SK-N-SH treated with all-trans-retinoic acid at 6 μM for 48 hours (cell line): Measurements from ENCODE around the gene IL20.
A peak's percentile ranks its signal among the peaks of the same experiment; 100 is the strongest.

ENCODE experiments used
- ATAC-seq: fragments of 200-7000 bp; cut with Tn5 transposase; 3 replicates; pipeline ENCODE4 v1.9.1; 2020; ENCODE audit warnings: mild to moderate bottlenecking, moderate library complexity
- ARNTL ChIP-seq: fragments of 450-650 bp; formaldehyde crosslinking; IDR thresholded peaks from 2 replicates; pipeline ENCODE4 v1.5.0; 2020; ENCODE audit warnings: low read depth, mild to moderate bottlenecking, moderate library complexity, borderline replicate concordance
- BACH2 ChIP-seq: fragments of 250-450 bp; sonication (Bioruptor Pico); IDR thresholded peaks from 2 replicates; pipeline ENCODE4 v1.9.0; 2021; ENCODE audit warnings: mild to moderate bottlenecking, borderline replicate concordance
- CSDC2 ChIP-seq: fragments of 250-450 bp; sonication (Bioruptor Pico); IDR thresholded peaks from 2 replicates; pipeline ENCODE4 v1.5.0; 2020; ENCODE audit warnings: mild to moderate bottlenecking, moderate library complexity
- CSRNP3 ChIP-seq: fragments of 250-450 bp; sonication (Bioruptor Pico); IDR thresholded peaks from 2 replicates; pipeline ENCODE4 v1.5.1; 2021; ENCODE audit warnings: mild to moderate bottlenecking, moderate library complexity
- ESRRG ChIP-seq: fragments of 250-450 bp; sonication (Bioruptor Pico); IDR thresholded peaks from 2 replicates; pipeline ENCODE4 v1.6.1; 2021; ENCODE audit warnings: mild to moderate bottlenecking
- GLIS3 ChIP-seq: fragments of 250-450 bp; sonication (Bioruptor Pico); IDR thresholded peaks from 2 replicates; pipeline ENCODE4 v1.5.0; 2020; ENCODE audit warnings: mild to moderate bottlenecking, moderate library complexity
- OSR1 ChIP-seq: fragments of 250-450 bp; sonication (Bioruptor Pico); IDR thresholded peaks from 2 replicates; pipeline ENCODE4 v1.8.0; 2022; ENCODE audit warnings: moderate library complexity, mild to moderate bottlenecking, inconsistent platforms
- PATZ1 ChIP-seq: fragments of 250-450 bp; sonication (Bioruptor Pico); IDR thresholded peaks from 2 replicates; pipeline ENCODE4 v1.8.0; 2020; ENCODE audit warnings: mild to moderate bottlenecking, moderate library complexity, borderline replicate concordance
- POU6F1 ChIP-seq: fragments of 250-450 bp; sonication (Bioruptor Pico); IDR thresholded peaks from 2 replicates; pipeline ENCODE4 v1.8.0; 2021; ENCODE audit warnings: low read depth, mild to moderate bottlenecking, moderate library complexity, borderline replicate concordance
- PPARA ChIP-seq: fragments of 250-450 bp; sonication (Bioruptor Pico); IDR thresholded peaks from 2 replicates; pipeline ENCODE4 v1.5.0; 2020; ENCODE audit warnings: mild to moderate bottlenecking, borderline replicate concordance
- SNAI2 ChIP-seq: fragments of 250-450 bp; sonication (Bioruptor Pico); IDR thresholded peaks from 2 replicates; pipeline ENCODE4 v1.5.0; 2020; ENCODE audit warnings: mild to moderate bottlenecking, moderate library complexity
- TCF4 ChIP-seq: fragments of 250-450 bp; sonication (Bioruptor Pico); IDR thresholded peaks from 2 replicates; pipeline ENCODE4 v1.8.0; 2021; ENCODE audit warnings: mild to moderate bottlenecking, moderate library complexity, borderline replicate concordance
- ZC3H10 ChIP-seq: fragments of 250-450 bp; sonication (Bioruptor Pico); IDR thresholded peaks from 2 replicates; pipeline ENCODE4 v1.5.1; 2021; ENCODE audit warnings: mild to moderate bottlenecking, moderate library complexity
- ZFP3 ChIP-seq: fragments of 250-450 bp; sonication (Bioruptor Pico); IDR thresholded peaks from 2 replicates; pipeline ENCODE4 v1.5.0; 2020; ENCODE audit warnings: mild to moderate bottlenecking, moderate library complexity
- ZFP30 ChIP-seq: fragments of 450-650 bp; formaldehyde crosslinking; IDR thresholded peaks from 2 replicates; pipeline ENCODE4 v1.5.0; 2022; ENCODE audit warnings: mild to moderate bottlenecking, moderate library complexity
- ZNF565 ChIP-seq: fragments of 450-650 bp; formaldehyde crosslinking; conservative IDR thresholded peaks from 2 replicates; pipeline ENCODE4 v1.5.0; 2020; ENCODE audit warnings: low read depth, mild to moderate bottlenecking, moderate library complexity
- ZNF70 ChIP-seq: fragments of 450-650 bp; formaldehyde crosslinking; IDR thresholded peaks from 2 replicates; pipeline ENCODE4 v1.5.0; 2020; ENCODE audit warnings: mild to moderate bottlenecking, moderate library complexity
- ZNF8 ChIP-seq: fragments of 450-650 bp; formaldehyde crosslinking; IDR thresholded peaks from 2 replicates; pipeline ENCODE4 v1.5.0; 2020; ENCODE audit warnings: mild to moderate bottlenecking, moderate library complexity
- TF ChIP-seq, protein P1 (sequence below): fragments of 250-450 bp; sonication (Bioruptor Pico); IDR thresholded peaks from 2 replicates; pipeline ENCODE4 v1.5.0; 2020; ENCODE audit warnings: mild to moderate bottlenecking, moderate library complexity
- TF ChIP-seq, protein P2 (sequence below): fragments of 250-450 bp; sonication (Bioruptor Pico); IDR thresholded peaks from 2 replicates; pipeline ENCODE4 v1.5.1; 2020; ENCODE audit warnings: low read depth, mild to moderate bottlenecking, moderate library complexity

The IL20 gene

DNA sequence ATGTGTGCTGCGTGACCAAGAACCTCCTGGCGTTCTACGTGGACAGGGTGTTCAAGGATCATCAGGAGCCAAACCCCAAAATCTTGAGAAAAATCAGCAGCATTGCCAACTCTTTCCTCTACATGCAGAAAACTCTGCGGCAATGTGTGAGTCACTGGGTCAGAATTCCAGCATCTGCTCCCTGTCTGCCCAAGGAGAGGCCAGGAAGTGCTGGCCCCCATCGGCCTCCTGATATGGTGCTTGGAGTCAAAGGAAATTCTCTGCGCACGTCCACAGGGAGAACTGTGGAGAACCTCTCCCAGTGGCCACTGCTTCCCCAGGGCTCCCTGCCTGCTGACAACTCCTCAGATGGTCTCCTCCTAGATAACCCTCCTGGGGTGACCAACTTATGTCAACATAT is 25.6 kb upstream of the IL20 start:
- TF ChIP-seq GLIS3 (CRISPR knock-in tag), result no peak
- TF ChIP-seq BACH2 (CRISPR knock-in tag), result no peak
- no peak for TF ChIP-seq CSDC2 (CRISPR knock-in tag)
- TF ChIP-seq ZFP30 (CRISPR knock-in tag), result no peak
- TF ChIP-seq, all 23 proteins: peak for 0
- ATAC-seq, result peak; percentile 93

- TF ChIP-seq, protein P1, sequence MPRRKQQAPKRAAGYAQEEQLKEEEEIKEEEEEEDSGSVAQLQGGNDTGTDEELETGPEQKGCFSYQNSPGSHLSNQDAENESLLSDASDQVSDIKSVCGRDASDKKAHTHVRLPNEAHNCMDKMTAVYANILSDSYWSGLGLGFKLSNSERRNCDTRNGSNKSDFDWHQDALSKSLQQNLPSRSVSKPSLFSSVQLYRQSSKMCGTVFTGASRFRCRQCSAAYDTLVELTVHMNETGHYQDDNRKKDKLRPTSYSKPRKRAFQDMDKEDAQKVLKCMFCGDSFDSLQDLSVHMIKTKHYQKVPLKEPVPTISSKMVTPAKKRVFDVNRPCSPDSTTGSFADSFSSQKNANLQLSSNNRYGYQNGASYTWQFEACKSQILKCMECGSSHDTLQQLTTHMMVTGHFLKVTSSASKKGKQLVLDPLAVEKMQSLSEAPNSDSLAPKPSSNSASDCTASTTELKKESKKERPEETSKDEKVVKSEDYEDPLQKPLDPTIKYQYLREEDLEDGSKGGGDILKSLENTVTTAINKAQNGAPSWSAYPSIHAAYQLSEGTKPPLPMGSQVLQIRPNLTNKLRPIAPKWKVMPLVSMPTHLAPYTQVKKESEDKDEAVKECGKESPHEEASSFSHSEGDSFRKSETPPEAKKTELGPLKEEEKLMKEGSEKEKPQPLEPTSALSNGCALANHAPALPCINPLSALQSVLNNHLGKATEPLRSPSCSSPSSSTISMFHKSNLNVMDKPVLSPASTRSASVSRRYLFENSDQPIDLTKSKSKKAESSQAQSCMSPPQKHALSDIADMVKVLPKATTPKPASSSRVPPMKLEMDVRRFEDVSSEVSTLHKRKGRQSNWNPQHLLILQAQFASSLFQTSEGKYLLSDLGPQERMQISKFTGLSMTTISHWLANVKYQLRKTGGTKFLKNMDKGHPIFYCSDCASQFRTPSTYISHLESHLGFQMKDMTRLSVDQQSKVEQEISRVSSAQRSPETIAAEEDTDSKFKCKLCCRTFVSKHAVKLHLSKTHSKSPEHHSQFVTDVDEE (CRISPR knock-in tag), result no peak
- TF ChIP-seq PATZ1 (no peak), BACH2 (CRISPR knock-in tag) (no peak), ZC3H10 (CRISPR knock-in tag) (no peak)
- TF ChIP-seq, all 23 proteins: peak for 0
These were observed 23.7 kb upstream of the IL20 start for GRCh38 chr1:206841609-206842323.

GRCh38 chr1:206842854-206843253 is 22.6 kb upstream of the IL20 start:
- no peak for TF ChIP-seq ESRRG
- TF ChIP-seq CSRNP3 (CRISPR knock-in tag), result no peak
- TF ChIP-seq, protein P2, sequence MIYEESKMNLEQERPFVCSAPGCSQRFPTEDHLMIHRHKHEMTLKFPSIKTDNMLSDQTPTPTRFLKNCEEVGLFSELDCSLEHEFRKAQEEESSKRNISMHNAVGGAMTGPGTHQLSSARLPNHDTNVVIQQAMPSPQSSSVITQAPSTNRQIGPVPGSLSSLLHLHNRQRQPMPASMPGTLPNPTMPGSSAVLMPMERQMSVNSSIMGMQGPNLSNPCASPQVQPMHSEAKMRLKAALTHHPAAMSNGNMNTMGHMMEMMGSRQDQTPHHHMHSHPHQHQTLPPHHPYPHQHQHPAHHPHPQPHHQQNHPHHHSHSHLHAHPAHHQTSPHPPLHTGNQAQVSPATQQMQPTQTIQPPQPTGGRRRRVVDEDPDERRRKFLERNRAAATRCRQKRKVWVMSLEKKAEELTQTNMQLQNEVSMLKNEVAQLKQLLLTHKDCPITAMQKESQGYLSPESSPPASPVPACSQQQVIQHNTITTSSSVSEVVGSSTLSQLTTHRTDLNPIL (CRISPR knock-in tag), result no peak
- no peak for TF ChIP-seq ZNF565 (CRISPR knock-in tag)
- TF ChIP-seq PATZ1, result no peak
- no peak for TF ChIP-seq POU6F1 (CRISPR knock-in tag)
- TF ChIP-seq PPARA (CRISPR knock-in tag), result no peak
- TF ChIP-seq, protein P1 (CRISPR knock-in tag), result no peak
- no peak for TF ChIP-seq ZFP3 (CRISPR knock-in tag)
- no peak for TF ChIP-seq SNAI2 (CRISPR knock-in tag)
- no peak for TF ChIP-seq GLIS3 (CRISPR knock-in tag)
- TF ChIP-seq CSDC2 (CRISPR knock-in tag), result no peak
- no peak for TF ChIP-seq ARNTL (CRISPR knock-in tag)
- no peak for TF ChIP-seq BACH2 (CRISPR knock-in tag)
- no peak for TF ChIP-seq ZC3H10 (CRISPR knock-in tag)
- TF ChIP-seq ZNF8, result no peak
- TF ChIP-seq ZNF70 (CRISPR knock-in tag), result no peak
- no peak for TF ChIP-seq ZFP30 (CRISPR knock-in tag)
- TF ChIP-seq TCF4, result no peak
- no peak for TF ChIP-seq OSR1 (CRISPR knock-in tag)

More at GRCh38 chr1:206841609-206842323, 23.7 kb upstream of the IL20 start:
- ATAC-seq, result no peak

More at GRCh38 chr1:206842854-206843253, 22.6 kb upstream of the IL20 start:
- no peak for ATAC-seq
